Esophagus squamous epithelium (tissue), 5 donors: ENCODE measurements around the gene KATNAL1. TPM values are rescaled to one million over a fixed set of nuclear protein-coding genes. Genes with fewer than 3 reads are reported as not detected.

ENCODE experiments used
- DNase-seq: peaks from one replicate; lab custom pipeline; 2025; lab: John Stamatoyannopoulos, UW
- H3K27ac ChIP-seq, 4 donors: fragments of 200-600 bp; sonication (generic); one replicate each; pipeline ENCODE4 v1.5.1; 2016 to 2019; ENCODE audit warnings: mild to moderate bottlenecking in 1 of 4
- H3K27me3 ChIP-seq, 4 donors: fragments of 200-600 bp; sonication (generic); 1 replicate in 3 of 4; 2 replicates in 1 of 4; pipeline versions ENCODE4 v1.5.1 to v1.6.0; 2017 to 2021; ENCODE audit warnings: antibody characterized with exemption in 1 of 4
- H3K36me3 ChIP-seq, 3 donors: fragments of 200-600 bp; sonication (generic); one replicate each; pipeline ENCODE4 v1.5.1; 2016 to 2019
- H3K4me1 ChIP-seq, 3 donors: fragments of 200-600 bp; sonication (generic); one replicate each; pipeline ENCODE4 v1.5.1; 2017 to 2019
- H3K4me3 ChIP-seq, 4 donors: fragments of 200-600 bp; sonication (generic); 1 replicate in 3 of 4; 2 replicates in 1 of 4; pipeline ENCODE4 v1.5.1; 2016 to 2019; ENCODE audit warnings: mild to moderate bottlenecking in 2 of 4, moderate library complexity in 1 of 4
- H3K9me3 ChIP-seq, 3 donors: fragments of 200-600 bp; sonication (generic); one replicate each; pipeline ENCODE4 v1.5.1; 2016 to 2019
- CTCF ChIP-seq, 6 experiments: fragments of 450-650 bp in 4 of 6; fragments of 200-600 bp in 2 of 6; sonication (generic) in 2 of 6; IDR thresholded peaks; one replicate each; pipeline ENCODE4 v1.5.1; 2016 to 2019; ENCODE audit warnings: antibody characterized with exemption in 6 of 6, mild to moderate bottlenecking in 4 of 6, moderate library complexity in 4 of 6
- POLR2A ChIP-seq, 4 donors: fragments of 450-650 bp; IDR thresholded peaks; one replicate each; pipeline ENCODE4 v1.6.1; 2017; ENCODE audit warnings: antibody characterized with exemption in 4 of 4, mild to moderate bottlenecking in 4 of 4, moderate library complexity in 3 of 4
- WGBS, 2 donors: methylation state at CpG; one replicate each; pipeline ENCODE4 v1.1.5; 2018; 5-methylcytosine and 5-hydroxymethylcytosine counted together
- intact Hi-C: fragments of 100-400 bp; cut with DNase I; formaldehyde crosslinking; loops from one replicate; pipeline ENCODE4 v1.15.0; 2022
- total RNA-seq, 4 donors: library from RNA; depleted of rRNA; stranded (reverse); fragments of >200 nt; gene quantifications; one replicate each; pipeline ENCODE4 v1.1.0, GENCODE V29; 2016
- donor health status: DM: yes; HTN: yes; CAD: no.

Gene KATNAL1
- total RNA-seq, 4 donors from 2014 or later: 1.4 to 13.4 (median 6.2) TPM

DNA sequence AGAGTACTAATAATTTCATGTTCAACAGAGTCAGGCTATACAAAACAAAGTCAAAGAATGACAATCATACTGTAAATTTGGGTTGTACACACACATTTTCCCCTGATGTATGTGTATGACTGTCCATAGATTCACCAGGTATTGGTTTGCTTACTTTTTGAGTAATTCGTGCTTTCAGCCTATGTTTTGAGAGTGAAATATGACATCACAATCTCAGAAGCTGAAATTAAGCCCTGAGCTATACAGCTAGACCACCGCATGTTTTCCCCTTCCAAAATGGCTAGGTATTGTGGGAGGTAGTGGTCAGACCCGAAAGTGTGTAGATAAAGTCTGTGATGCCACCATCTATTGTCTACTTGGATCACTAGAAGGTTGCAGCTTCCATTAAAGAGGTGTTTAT is 102.8 kb downstream of the KATNAL1 start:
- intact Hi-C loops: no loop called here
- peaks cover 0 to 39% (median 0%) of the 10 kb centered on the region in 3 donors for H3K36me3 ChIP-seq
- WGBS, 2 donors: 81 to 85% methylated on average over 3 of the region's 3 CpGs
- no peaks in the 10 kb centered on the region for H3K9me3 ChIP-seq
- TF ChIP-seq CTCF (IDR thresholded peaks at IDR 0.05) (no peak), POLR2A (IDR thresholded peaks at IDR 0.05) (no peak)
- no peak overlapping the region for H3K27ac ChIP-seq
- H3K4me1 ChIP-seq: no peaks in the 10 kb centered on the region
- no peaks in the 10 kb centered on the region for H3K27me3 ChIP-seq
- no peak overlapping the region for H3K4me3 ChIP-seq
- DNase-seq: no peak

GRCh38 chr13:30196025-30196424 is 111.3 kb downstream of the KATNAL1 start:
- 73 to 79% methylated on average over 3 of the region's 3 CpGs for WGBS, 2 donors
- intact Hi-C loops: no loop called here
- no peak overlapping the region for H3K4me3 ChIP-seq
- H3K27me3 ChIP-seq: no peaks in the 10 kb centered on the region
- TF ChIP-seq CTCF (IDR thresholded peaks at IDR 0.05) (no peak), POLR2A (IDR thresholded peaks at IDR 0.05) (no peak)
- no peaks in the 10 kb centered on the region for H3K9me3 ChIP-seq
- no peaks in the 10 kb centered on the region for H3K4me1 ChIP-seq
- H3K36me3 ChIP-seq: peaks cover 0 to 10% (median 0%) of the 10 kb centered on the region in 3 donors
- no peak for DNase-seq
- no peak overlapping the region for H3K27ac ChIP-seq

DNA sequence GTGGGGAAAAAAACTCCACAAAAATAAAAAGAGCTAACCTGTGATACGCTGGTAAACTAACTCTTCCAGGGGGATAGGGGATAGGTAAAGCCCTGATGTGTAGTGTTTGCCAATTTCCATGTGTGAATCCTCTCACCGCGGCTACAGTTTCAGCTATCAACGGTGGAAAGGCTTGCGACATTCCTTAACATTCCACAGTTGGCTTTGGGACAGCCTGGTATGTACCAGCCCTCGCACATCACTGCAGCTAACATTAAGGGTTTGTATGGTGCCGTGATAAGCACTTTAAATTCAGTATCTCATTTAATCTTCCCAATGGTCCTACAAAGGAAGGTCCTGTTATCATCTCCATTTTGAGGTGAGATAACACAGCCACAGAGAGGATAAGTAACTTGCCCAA is 112.4 kb downstream of the KATNAL1 start:
- 85 to 90% methylated on average over 7 of the region's 7 CpGs for WGBS, 2 donors
- Histone ChIP-seq H3K27ac (no peak overlapping the region), H3K4me3 (no peak overlapping the region), H3K27me3 (no peaks in the 10 kb centered on the region), H3K36me3 (peaks cover 0 to under 1% (median 0%) of the 10 kb centered on the region in 3 donors), H3K4me1 (no peaks in the 10 kb centered on the region), H3K9me3 (no peaks in the 10 kb centered on the region)
- DNase-seq: no peak
- no peak for TF ChIP-seq CTCF (IDR thresholded peaks at IDR 0.05)
- no peak for TF ChIP-seq POLR2A (IDR thresholded peaks at IDR 0.05)
- intact Hi-C loops: no loop called here

- TF ChIP-seq CTCF (IDR thresholded peaks at IDR 0.05) (no peak), POLR2A (IDR thresholded peaks at IDR 0.05) (no peak)
- WGBS, 2 donors: 84 to 86% methylated on average over 10 to 11 of the region's 11 CpGs
- DNase-seq: no peak
- no peak overlapping the region for H3K27ac ChIP-seq
- no peaks in the 10 kb centered on the region for H3K4me1 ChIP-seq
- H3K36me3 ChIP-seq: no peaks in the 10 kb centered on the region
- intact Hi-C loops: no loop called here
- no peak overlapping the region for H3K4me3 ChIP-seq
- H3K9me3 ChIP-seq: no peaks in the 10 kb centered on the region
- H3K27me3 ChIP-seq: no peaks in the 10 kb centered on the region
Measured at GRCh38 chr13:30193279-30194234, 113.8 kb downstream of the KATNAL1 start.

- H3K4me3 ChIP-seq: no peak overlapping the region
- no peak for DNase-seq
- no peak overlapping the region for H3K27ac ChIP-seq
- H3K4me1 ChIP-seq: no peaks in the 10 kb centered on the region
- H3K27me3 ChIP-seq: no peaks in the 10 kb centered on the region
- H3K36me3 ChIP-seq: no peaks in the 10 kb centered on the region
- WGBS, 2 donors: 70% methylated on average over 8 to 9 of the region's 10 CpGs
- H3K9me3 ChIP-seq: no peaks in the 10 kb centered on the region
- TF ChIP-seq POLR2A (IDR thresholded peaks at IDR 0.05): no peak
- TF ChIP-seq CTCF (IDR thresholded peaks at IDR 0.05): no peak
- intact Hi-C loops: no loop called here
Measured at GRCh38 chr13:30192320-30193093, 114.8 kb downstream of the KATNAL1 start.
